Measurements from ENCODE around the gene RHBDF2.
"Not testable (repeated sequence)": the region's sequence is repeated elsewhere in the genome, so short reads cannot be mapped to it uniquely, and the experiment has no call there.

The RHBDF2 gene

DNA sequence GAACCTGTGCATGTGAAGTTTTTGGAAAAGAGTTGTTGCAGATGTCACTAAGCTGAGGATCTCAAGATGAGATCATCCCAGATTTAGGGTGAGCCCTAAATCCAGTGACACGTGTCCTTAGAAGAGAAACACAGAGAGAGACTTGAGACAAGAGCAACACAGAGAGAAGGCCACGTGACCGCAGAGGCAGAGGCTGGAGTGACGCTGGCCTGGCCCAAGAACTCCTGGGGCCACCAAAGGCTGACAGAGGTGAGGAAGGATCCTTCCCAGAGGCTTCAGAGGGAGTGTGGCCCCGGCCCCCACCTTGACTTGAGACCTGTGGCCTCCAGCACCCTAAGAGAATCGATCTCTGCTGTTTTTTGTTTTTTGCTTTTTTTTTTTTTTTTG lies 12.1 kb upstream of the RHBDF2 start:
- ATAC-seq (replicated peaks; ENCODE audit: extremely low read depth, poor library complexity, severe bottlenecking) (no peak), DNase-seq (ENCODE audit: low spot score in 2 of 2) (no peak)
- Mint-ChIP-seq H3K27ac (ENCODE audit: low read depth) (peak overlapping the region; percentile 95), H3K4me3 (peak overlapping the region; percentile 48), H3K36me3 (ENCODE audit: insufficient read depth) (peaks cover 12% of the 10 kb centered on the region), H3K27me3 (no peaks in the 10 kb centered on the region), H3K9me3 (no peaks in the 10 kb centered on the region), H3K4me1 (peaks cover 37% of the 10 kb centered on the region)

DNA sequence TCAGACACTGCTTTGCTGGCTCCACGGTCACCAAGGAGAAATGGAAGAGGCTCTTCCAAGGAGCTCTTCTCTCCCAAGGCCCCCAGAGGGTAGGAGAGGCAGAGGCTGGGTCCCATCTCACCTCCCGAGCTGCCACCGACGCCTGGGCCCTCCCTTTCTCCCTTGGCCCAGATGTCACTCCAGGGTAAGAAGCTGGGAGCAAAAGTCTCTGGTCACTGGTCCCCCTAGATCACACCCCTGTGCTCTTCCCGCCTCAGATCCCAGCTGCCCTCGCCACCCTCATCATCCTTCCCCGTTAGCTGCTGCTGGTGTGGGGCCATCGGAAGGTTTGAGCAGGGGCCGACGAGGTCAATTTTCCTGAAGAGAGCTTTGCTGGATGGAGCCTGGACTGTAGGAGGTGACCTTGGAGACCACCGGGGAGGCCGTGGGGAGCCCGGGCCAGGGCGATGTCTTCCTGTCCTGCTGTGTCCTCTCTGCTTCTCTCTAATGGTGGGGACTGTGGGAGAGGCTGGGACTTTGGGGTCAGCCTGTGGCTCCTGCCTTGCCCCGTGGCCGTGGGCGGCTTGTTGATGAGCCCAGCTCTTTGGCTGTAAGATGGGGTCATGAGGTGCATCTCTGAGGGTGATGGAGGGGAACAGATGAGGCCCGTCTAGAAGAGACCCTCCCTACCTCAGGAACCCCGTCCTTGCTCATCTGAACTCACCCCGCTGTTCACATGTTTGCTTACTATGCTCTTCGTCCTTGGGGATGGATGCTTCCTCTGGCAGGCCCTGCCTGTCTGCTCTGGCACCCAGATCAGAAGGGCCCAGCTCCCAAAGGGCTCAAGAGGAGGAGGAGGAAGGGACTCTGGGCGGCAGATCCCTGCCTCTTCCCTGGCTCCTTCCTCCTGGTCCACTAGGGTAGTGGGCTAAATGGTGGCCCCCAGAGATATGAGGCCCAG lies 11.4 kb upstream of the RHBDF2 start:
- Mint-ChIP-seq H3K27ac (ENCODE audit: low read depth) (peak overlapping the region; percentile 95), H3K27me3 (no peaks in the 10 kb centered on the region), H3K4me1 (peaks cover 31% of the 10 kb centered on the region), H3K4me3 (peak overlapping the region; percentile 48), H3K9me3 (no peaks in the 10 kb centered on the region), H3K36me3 (ENCODE audit: insufficient read depth) (peaks cover 12% of the 10 kb centered on the region)
- DNase-seq (ENCODE audit: low spot score in 2 of 2) (no peak), ATAC-seq (replicated peaks; ENCODE audit: extremely low read depth, poor library complexity, severe bottlenecking) (no peak)

DNA sequence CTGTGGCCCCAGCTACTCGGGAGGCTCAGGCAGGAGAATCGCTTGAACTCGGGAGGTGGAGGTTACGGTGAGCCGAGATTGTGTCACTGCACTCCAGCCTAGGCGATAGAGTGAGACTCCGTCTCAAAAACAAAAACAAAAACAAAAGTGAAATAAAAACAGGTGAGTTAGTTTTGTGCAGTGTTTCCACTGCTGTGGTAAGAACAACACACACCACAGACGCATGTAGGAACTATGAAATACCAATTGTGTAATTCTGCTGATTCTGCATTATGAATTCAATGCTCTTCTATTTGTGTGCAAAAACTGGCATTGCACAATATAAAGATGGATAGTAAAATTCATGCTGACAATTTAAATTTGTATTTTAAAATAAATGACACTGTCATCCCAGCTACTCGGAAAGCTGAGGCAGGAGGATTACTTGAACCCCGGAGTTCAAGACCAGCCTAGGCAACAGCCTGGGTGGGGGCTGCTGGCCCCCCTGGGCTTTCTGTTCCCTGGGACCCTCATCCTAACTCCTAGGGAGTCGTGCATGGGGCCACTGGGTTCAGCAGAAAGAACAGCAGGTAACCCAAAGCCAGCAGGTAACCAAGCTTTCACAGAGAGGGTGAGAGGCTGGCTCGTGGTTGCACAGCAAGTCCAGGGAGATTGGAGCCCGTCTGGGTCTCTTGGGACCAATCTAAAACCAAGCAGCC lies 10.6 kb upstream of the RHBDF2 start:
- Mint-ChIP-seq H3K27me3 (no peaks in the 10 kb centered on the region), H3K36me3 (ENCODE audit: insufficient read depth) (peaks cover 12% of the 10 kb centered on the region), H3K4me1 (peaks cover 31% of the 10 kb centered on the region), H3K27ac (ENCODE audit: low read depth) (peak overlapping the region; percentile 41), H3K9me3 (no peaks in the 10 kb centered on the region), H3K4me3 (no peak overlapping the region)
- ATAC-seq (replicated peaks; ENCODE audit: extremely low read depth, poor library complexity, severe bottlenecking) = no peak
- no peak for DNase-seq (ENCODE audit: low spot score in 2 of 2)

DNA sequence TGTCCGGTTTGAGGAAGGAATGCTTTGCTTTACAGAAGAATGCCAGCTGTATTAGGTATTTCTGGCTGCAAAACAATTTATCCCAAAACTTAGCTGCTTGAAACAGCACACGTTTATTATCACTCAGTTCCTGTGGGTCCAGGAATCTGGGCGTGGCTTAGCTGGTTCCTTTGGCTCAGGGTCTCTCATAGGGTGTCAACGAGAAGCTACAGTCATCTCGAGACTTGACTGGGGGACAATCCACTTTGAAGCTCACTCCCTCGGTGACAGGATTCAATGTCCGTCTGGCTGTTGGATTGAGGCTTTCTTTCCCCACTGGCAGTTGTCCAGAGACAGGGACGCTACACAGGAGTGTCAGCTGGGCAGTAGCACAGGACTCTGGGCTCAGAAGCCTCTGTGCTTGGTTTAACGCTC lies 9.6 kb upstream of the RHBDF2 start:
- Mint-ChIP-seq H3K4me1 (peaks cover 38% of the 10 kb centered on the region), H3K36me3 (ENCODE audit: insufficient read depth) (peaks cover 12% of the 10 kb centered on the region), H3K4me3 (no peak overlapping the region), H3K27me3 (no peaks in the 10 kb centered on the region), H3K9me3 (no peaks in the 10 kb centered on the region), H3K27ac (ENCODE audit: low read depth) (peak overlapping the region; percentile 41)
- ATAC-seq (replicated peaks; ENCODE audit: extremely low read depth, poor library complexity, severe bottlenecking) = no peak
- DNase-seq (ENCODE audit: low spot score in 2 of 2) = no peak

DNA sequence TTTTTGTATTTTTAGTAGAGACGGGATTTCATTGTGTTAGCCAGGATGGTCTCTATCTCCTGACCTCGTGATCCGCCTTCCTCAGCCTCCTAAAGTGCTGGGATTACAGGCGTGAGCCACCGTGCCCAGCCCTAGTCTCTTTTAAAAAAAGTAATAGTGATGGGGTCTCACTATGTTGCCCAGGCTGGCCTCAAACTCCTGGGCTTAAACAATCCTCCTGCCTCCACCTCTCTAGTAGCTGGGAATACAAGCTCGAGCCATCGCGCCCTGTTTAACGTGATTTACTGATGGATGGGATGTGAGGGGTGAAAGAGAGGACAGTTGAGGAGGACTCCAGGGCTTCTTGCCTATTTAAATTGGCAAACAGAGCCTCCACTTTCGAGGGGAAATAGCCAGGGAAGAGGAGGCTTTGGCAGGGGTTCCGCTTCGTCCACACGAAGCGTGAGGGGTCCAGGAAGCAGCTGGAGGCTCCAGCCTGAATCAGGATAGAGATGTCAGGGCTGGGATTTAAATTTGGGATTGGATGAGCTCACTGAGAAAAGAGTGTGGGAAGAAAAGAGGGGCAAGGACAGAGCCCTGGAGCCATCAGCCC lies 7.3 kb upstream of the RHBDF2 start:
- H3K36me3 Mint-ChIP-seq (ENCODE audit: insufficient read depth); DNase-seq (ENCODE audit: low spot score in 2 of 2); H3K4me3 Mint-ChIP-seq; H3K27me3 Mint-ChIP-seq; H3K9me3 Mint-ChIP-seq; ATAC-seq (replicated peaks; ENCODE audit: extremely low read depth, poor library complexity, severe bottlenecking): not testable (repeated sequence)
- peak overlapping the region; percentile 5 for H3K27ac Mint-ChIP-seq (ENCODE audit: low read depth)
- peaks cover 26% of the 10 kb centered on the region for H3K4me1 Mint-ChIP-seq

DNA sequence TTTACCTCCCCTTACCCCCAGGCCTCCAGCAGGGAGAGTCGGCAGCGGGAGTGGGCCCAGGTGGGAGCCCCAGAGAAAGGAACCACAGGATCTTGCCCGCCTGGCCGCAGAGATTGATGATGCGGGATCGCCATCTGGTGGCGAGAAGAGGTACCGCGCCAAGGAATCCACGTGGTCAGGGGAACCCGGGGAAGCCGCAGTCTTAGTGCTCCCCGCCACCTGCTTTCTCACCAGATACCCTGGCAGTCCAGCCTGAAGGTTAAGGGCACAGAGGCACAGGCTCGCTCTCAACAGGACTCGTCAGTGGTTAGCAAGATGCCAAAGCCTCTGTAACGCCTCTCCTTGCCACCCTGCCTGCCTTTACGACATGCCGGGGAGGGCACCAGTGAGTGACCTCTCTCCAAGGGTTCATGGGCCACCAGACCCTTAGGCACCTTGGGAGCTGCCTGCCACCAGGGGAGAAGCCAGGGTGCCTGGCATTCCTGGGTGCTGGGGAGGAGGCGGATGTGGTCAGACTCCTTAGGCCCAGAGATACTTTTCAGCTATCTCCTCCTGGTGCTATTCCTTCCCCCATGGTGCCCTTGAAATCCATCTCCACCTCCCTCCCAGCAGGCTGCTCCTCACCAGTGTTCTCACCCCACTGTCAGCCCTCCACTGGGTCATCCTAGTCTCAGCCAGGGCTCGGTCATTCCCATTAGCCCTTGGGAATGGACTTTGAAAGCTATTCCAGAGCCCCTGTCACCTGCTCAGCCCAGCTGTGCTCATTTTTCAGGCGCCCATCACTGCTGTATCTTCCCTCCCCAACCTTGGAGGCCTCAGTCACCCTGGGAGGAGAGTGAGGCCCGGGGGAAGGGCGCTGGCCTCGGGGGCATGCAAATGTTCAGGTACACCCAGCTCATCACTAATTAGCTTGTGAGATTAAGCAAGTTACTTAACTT lies 5.5 kb upstream of the RHBDF2 start:
- Mint-ChIP-seq H3K4me1 (peaks cover 18% of the 10 kb centered on the region), H3K27ac (ENCODE audit: low read depth) (no peak overlapping the region), H3K4me3 (no peak overlapping the region), H3K36me3 (ENCODE audit: insufficient read depth) (peaks cover 1% of the 10 kb centered on the region), H3K27me3 (no peaks in the 10 kb centered on the region), H3K9me3 (no peaks in the 10 kb centered on the region)
- DNase-seq (ENCODE audit: low spot score in 2 of 2) = peak; percentile 88 to 95
- peak; percentile 78 for ATAC-seq (replicated peaks; ENCODE audit: extremely low read depth, poor library complexity, severe bottlenecking)

DNA sequence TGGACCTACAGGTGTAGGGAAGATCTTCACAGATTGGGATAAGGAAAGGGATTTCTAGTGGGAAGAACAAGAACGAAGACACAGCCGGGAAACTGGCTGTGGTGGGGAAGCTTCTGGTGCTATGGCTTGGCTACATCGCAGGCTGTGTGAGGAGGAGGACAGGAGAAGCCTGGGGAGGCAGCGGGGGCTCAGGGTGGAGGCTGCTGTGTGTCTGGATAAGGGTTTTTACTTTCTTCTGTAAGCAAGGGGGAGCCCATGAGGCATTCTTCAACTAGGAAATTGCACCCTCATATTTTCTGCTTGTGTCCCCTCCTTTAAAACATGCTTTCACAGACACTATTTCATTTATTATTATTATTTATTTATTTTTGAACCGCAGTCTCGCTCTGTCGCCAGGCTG lies 2.9 kb upstream of the RHBDF2 start:
- no peaks in the 10 kb centered on the region for H3K9me3 Mint-ChIP-seq
- ATAC-seq (replicated peaks; ENCODE audit: extremely low read depth, poor library complexity, severe bottlenecking) (no peak), DNase-seq (ENCODE audit: low spot score in 2 of 2) (no peak)
- H3K27me3 Mint-ChIP-seq = no peaks in the 10 kb centered on the region
- peaks cover 33% of the 10 kb centered on the region for H3K4me1 Mint-ChIP-seq
- H3K36me3 Mint-ChIP-seq (ENCODE audit: insufficient read depth) = peaks cover 7% of the 10 kb centered on the region
- no peak overlapping the region for H3K4me3 Mint-ChIP-seq
- no peak overlapping the region for H3K27ac Mint-ChIP-seq (ENCODE audit: low read depth)

DNA sequence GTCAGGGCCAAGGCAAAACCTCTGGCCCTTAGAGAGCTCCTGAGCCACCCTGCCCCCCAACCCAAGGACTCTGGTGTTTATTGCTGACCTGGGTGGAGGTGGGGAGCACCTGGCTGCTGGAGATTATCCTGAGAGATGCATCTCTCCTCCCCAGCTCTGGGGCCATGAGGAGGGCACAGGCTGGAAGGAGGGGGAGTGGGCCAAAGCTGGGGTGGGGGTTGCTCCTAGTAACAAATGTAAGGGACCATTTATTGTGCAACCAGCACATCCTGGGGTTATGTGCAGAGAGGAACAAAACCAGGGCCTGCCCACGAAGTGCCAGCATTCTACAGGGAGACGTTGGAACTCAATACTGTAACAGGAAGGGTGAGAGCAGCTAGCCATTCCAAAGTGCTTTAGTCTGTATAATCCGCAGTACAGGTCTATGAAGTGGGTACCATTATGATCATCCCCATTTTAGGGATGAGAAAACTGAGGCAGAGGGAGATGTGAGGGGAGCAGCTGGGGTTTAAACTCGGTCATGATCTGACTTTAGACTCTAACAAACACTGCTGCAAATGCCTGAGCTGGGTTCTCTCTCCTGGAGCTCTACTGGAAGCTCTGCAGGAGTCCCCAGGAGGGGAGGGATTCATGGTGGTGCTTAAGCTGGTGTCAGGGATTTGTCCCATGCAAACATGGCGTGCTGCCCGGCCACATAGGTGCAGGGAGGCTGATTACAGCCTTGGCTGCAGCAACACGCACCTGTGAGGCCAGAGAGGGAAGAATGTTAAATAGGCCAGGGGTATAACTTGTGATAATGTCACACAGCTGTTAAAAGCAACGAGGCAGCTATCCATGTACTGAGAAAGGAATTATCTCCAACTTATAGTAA lies 1.4 kb upstream of the RHBDF2 start:
- DNase-seq (ENCODE audit: low spot score in 2 of 2) (no peak), ATAC-seq (replicated peaks; ENCODE audit: extremely low read depth, poor library complexity, severe bottlenecking) (no peak)
- Mint-ChIP-seq H3K27ac (ENCODE audit: low read depth) (peak overlapping the region; percentile 95), H3K36me3 (ENCODE audit: insufficient read depth) (peaks cover 11% of the 10 kb centered on the region), H3K27me3 (no peaks in the 10 kb centered on the region), H3K4me3 (peak overlapping the region; percentile 87), H3K9me3 (no peaks in the 10 kb centered on the region), H3K4me1 (peaks cover 46% of the 10 kb centered on the region)

DNA sequence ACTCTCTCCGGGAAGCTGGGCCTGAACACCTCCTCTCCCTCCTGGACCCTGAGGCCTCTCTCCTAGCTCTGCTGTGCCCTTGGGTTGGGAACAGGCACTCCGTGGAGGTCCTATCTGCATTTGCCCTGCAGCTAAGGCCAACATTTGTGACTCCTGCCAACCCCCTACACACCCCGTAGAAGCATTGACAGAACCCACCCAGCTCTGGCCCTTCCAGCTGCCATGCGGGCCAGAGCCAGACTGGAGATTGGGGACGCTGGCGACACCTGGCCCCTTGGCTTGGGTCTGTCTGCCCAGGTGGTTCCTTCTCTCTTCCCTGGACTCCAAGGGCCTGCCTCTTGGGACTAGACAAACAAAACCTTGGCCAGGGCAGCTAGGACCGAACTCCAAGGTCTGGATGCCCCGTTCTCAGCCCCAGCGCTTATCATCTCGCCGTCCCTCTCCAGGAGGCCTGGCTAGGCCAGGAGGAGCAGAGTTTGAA lies 644 bp upstream of the RHBDF2 start:
- H3K4me1 Mint-ChIP-seq = peaks cover 53% of the 10 kb centered on the region
- H3K9me3 Mint-ChIP-seq = no peaks in the 10 kb centered on the region
- H3K4me3 Mint-ChIP-seq = peak overlapping the region; percentile 87
- DNase-seq (ENCODE audit: low spot score in 2 of 2) = no peak
- peaks cover 11% of the 10 kb centered on the region for H3K36me3 Mint-ChIP-seq (ENCODE audit: insufficient read depth)
- H3K27ac Mint-ChIP-seq (ENCODE audit: low read depth) = peak overlapping the region; percentile 95
- no peaks in the 10 kb centered on the region for H3K27me3 Mint-ChIP-seq
- no peak for ATAC-seq (replicated peaks; ENCODE audit: extremely low read depth, poor library complexity, severe bottlenecking)

DNA sequence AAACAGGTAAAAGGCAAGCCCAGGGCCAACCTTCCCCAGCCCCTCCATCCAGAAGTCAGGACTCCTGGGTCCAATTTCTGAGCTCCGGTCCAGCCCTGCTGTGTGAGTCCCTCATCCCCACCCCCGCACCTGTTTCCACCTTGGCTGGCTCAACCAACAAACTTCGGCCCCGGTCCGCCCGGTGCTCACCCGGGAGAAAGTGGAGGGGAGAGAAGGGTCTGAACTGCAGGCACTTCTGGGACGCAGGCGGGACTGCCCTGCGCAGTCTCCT lies 541 bp downstream of the RHBDF2 start:
- Mint-ChIP-seq H3K4me3 (peak overlapping the region; percentile 87), H3K9me3 (no peaks in the 10 kb centered on the region), H3K27me3 (no peaks in the 10 kb centered on the region), H3K36me3 (ENCODE audit: insufficient read depth) (peaks cover 14% of the 10 kb centered on the region), H3K27ac (ENCODE audit: low read depth) (peak overlapping the region; percentile 95), H3K4me1 (peaks cover 49% of the 10 kb centered on the region)
- no peak for DNase-seq (ENCODE audit: low spot score in 2 of 2)
- ATAC-seq (replicated peaks; ENCODE audit: extremely low read depth, poor library complexity, severe bottlenecking) = peak; percentile 17

DNA sequence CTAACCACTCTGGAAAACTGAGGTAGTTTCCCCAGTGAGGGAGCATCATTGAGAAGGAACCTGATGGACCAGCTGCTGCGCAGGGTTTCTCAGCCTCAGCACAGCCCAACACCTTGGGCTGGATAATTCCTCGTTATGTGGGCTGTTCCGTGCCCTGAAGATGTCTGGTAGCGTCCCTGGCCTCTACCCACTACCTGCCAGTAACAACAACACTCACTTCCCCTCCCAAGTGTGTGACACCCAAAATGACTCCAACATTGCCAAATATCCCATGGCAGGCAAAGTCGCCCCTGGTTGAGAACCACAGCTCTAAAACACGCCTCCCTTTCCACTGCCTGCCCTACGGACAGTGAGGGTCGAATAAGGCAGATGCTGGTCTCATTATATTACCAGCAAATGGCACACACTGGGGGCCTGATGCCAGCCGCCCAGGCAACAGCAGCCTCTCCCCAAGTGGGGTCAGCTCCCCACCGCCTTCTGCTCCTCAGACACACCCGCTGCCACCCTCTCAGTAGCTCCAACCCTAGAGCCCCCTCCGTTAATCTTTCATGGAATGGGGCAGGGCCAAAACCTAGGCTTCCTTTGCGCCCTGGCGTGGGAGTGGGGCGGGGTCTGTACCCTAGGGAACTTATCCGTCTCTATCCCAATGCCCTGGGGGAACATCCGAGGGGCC lies 1.0 kb downstream of the RHBDF2 start:
- Mint-ChIP-seq H3K4me1 (peaks cover 49% of the 10 kb centered on the region), H3K4me3 (peak overlapping the region; percentile 87), H3K36me3 (ENCODE audit: insufficient read depth) (peaks cover 14% of the 10 kb centered on the region), H3K27me3 (no peaks in the 10 kb centered on the region), H3K27ac (ENCODE audit: low read depth) (peak overlapping the region; percentile 95), H3K9me3 (no peaks in the 10 kb centered on the region)
- ATAC-seq (replicated peaks; ENCODE audit: extremely low read depth, poor library complexity, severe bottlenecking) = no peak
- no peak for DNase-seq (ENCODE audit: low spot score in 2 of 2)
